ENCODE results near the gene WHRN.

GRCh38 chr9:114392749-114393112 lies 112.5 kb downstream of the WHRN start:
- TF ChIP-seq SP1 (IDR thresholded peaks at IDR 0.05) (no peak), HDGF (IDR thresholded peaks at IDR 0.05; ENCODE audit: borderline replicate concordance) (no peak), BHLHE40 (IDR thresholded peaks at IDR 0.05; ENCODE audit: borderline replicate concordance) (no peak), TARDBP (IDR thresholded peaks at IDR 0.05) (no peak)

Measured in HEK293T (cell line).